ENCODE data around the gene NUFIP1.

The NUFIP1 gene

GRCh38 chr13:45004096-45004495 is 14.8 kb upstream of the NUFIP1 start:
- Histone ChIP-seq H3K79me2 (ENCODE audit: control insufficient read depth, insufficient read depth, low read length, unreplicated experiment) (no peaks in the 10 kb centered on the region), H2AFZ (ENCODE audit: low read length, unreplicated experiment) (no peak overlapping the region), H3K4me3 (ENCODE audit: low read depth, low read length) (no peak overlapping the region), H3K36me3 (ENCODE audit: insufficient read depth, low read length) (0 out of 2 replicates have a peak, but pooled peaks cover 5% of the 10 kb centered on the region), H3K27me3 (ENCODE audit: insufficient read depth, low read length) (no peaks in the 10 kb centered on the region), H3K4me1 (ENCODE audit: control insufficient read depth, insufficient read depth, low read length, unreplicated experiment) (no peaks in the 10 kb centered on the region), H3K27ac (ENCODE audit: low read depth, low read length) (no peak overlapping the region)

DNA sequence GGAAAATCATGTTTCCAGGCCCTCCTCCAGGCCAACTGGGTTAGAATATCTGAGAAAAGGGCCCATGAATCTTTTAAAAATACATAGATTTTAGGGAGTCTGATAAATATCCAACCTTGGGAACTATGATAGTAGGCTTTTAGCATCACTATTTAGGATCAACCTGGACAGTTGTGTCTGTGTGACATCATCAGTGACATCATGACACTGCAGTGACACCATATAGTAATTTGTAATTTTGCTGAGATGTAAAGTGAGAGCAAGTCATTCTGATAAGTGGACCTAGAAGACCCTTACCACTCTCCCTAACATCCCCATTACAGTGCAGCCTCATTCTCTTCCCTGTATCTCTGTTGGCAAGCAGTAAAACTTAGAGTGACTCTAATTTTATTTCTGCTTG is 14.1 kb upstream of the NUFIP1 start:
- Histone ChIP-seq H3K27ac (ENCODE audit: low read depth, low read length) (no peak overlapping the region), H3K4me1 (ENCODE audit: control insufficient read depth, insufficient read depth, low read length, unreplicated experiment) (no peaks in the 10 kb centered on the region), H3K4me3 (ENCODE audit: low read depth, low read length) (no peak overlapping the region), H2AFZ (ENCODE audit: low read length, unreplicated experiment) (no peak overlapping the region), H3K27me3 (ENCODE audit: insufficient read depth, low read length) (no peaks in the 10 kb centered on the region), H3K36me3 (ENCODE audit: insufficient read depth, low read length) (no peaks in the 10 kb centered on the region), H3K79me2 (ENCODE audit: control insufficient read depth, insufficient read depth, low read length, unreplicated experiment) (no peaks in the 10 kb centered on the region)

DNA sequence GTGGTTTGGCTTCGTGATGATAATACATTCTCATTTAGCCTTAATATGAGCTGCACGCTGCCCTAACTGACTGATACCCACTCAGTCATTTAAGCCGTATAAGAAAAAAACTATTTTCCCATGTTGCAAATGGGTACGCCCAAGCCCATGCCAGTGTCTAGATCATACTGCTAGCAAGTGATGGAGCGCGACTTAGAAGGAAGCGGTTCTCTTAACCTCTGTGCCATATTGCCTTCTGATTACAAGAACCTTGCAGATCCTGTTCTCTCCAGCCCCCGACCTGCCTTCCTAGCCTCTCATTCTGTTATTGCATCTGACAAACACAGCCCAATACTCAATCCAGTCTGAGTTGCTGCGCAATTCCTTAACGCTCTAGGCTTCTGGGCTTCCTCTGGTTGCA is 670 bp upstream of the NUFIP1 start:
- no peaks in the 10 kb centered on the region for H3K36me3 ChIP-seq (ENCODE audit: insufficient read depth, low read length)
- H3K27me3 ChIP-seq (ENCODE audit: insufficient read depth, low read length), result no peaks in the 10 kb centered on the region
- peak overlapping the region; percentile 98 for H3K4me3 ChIP-seq (ENCODE audit: low read depth, low read length)
- peak overlapping the region; percentile 72 for H2AFZ ChIP-seq (ENCODE audit: low read length, unreplicated experiment)
- H3K4me1 ChIP-seq (ENCODE audit: control insufficient read depth, insufficient read depth, low read length, unreplicated experiment), result peaks cover 15% of the 10 kb centered on the region
- H3K79me2 ChIP-seq (ENCODE audit: control insufficient read depth, insufficient read depth, low read length, unreplicated experiment), result peaks cover 74% of the 10 kb centered on the region
- peak overlapping the region; percentile 72 for H3K27ac ChIP-seq (ENCODE audit: low read depth, low read length)

DNA sequence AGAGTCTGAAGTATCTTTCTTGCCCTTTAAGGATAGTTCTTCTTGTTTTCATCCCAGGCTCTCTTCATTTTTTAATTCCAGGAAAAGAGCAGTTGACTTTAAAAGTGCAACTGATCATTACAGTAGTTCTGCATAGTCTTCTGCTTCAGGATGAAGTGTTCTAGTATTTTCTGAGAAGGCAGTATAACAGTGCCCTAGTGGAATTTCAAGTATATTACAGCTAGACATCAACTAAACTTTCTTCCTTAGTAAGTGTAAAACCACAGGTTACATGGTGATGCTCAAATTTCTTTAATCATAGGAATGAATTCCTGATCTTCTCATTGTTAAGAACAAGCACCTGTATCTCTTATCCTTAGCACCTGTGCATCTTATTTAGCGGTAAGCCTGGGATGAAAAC is 10.9 kb downstream of the NUFIP1 start:
- H3K27me3 ChIP-seq (ENCODE audit: insufficient read depth, low read length), result no peaks in the 10 kb centered on the region
- H3K27ac ChIP-seq (ENCODE audit: low read depth, low read length), result no peak overlapping the region
- no peak overlapping the region for H3K4me3 ChIP-seq (ENCODE audit: low read depth, low read length)
- H2AFZ ChIP-seq (ENCODE audit: low read length, unreplicated experiment), result no peak overlapping the region
- H3K36me3 ChIP-seq (ENCODE audit: insufficient read depth, low read length), result peaks cover 11% of the 10 kb centered on the region; the same call in 1 of the 2 replicates
- peaks cover 11% of the 10 kb centered on the region for H3K4me1 ChIP-seq (ENCODE audit: control insufficient read depth, insufficient read depth, low read length, unreplicated experiment)
- H3K79me2 ChIP-seq (ENCODE audit: control insufficient read depth, insufficient read depth, low read length, unreplicated experiment), result peaks cover 8% of the 10 kb centered on the region

DNA sequence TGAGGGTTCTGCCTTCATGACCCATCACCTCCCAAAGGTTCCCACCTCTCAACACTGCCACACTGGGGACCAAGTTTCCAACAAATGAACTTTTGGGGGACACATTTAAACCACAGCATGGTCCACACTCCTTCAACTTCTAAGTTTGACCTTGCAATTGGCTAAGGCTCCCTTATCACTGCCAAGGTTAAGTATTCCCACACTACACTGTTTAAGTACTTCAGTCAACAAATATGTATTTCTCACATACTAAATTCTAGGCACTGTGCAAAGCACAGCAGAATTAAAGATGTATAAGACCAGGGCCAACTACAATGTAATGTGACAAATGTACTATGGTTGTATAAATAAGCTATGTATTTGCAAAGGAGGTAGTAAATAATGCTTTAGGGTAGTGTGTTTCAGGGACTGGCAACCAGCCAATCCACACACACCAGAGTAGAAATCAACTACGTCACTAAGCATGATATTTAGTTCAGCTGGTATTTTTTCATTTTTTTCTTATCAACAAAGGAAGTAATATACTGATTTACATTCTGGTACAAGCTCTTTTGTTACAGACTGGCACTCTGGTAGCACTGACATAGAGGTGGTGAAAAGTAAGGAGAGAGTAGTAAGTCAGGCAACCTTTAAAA is 12.2 kb downstream of the NUFIP1 start:
- Histone ChIP-seq H3K4me1 (ENCODE audit: control insufficient read depth, insufficient read depth, low read length, unreplicated experiment) (peaks cover 14% of the 10 kb centered on the region), H3K36me3 (ENCODE audit: insufficient read depth, low read length) (peaks cover 11% of the 10 kb centered on the region; the same call in 1 of the 2 replicates), H3K27ac (ENCODE audit: low read depth, low read length) (no peak overlapping the region), H2AFZ (ENCODE audit: low read length, unreplicated experiment) (no peak overlapping the region), H3K27me3 (ENCODE audit: insufficient read depth, low read length) (no peaks in the 10 kb centered on the region), H3K4me3 (ENCODE audit: low read depth, low read length) (no peak overlapping the region), H3K79me2 (ENCODE audit: control insufficient read depth, insufficient read depth, low read length, unreplicated experiment) (peaks cover 7% of the 10 kb centered on the region)

GRCh38 chr13:44976196-44976595 is 13.1 kb downstream of the NUFIP1 start:
- no peaks in the 10 kb centered on the region for H3K27me3 ChIP-seq (ENCODE audit: insufficient read depth, low read length)
- H3K36me3 ChIP-seq (ENCODE audit: insufficient read depth, low read length), result peaks cover 11% of the 10 kb centered on the region; the same call in 1 of the 2 replicates
- no peak overlapping the region for H2AFZ ChIP-seq (ENCODE audit: low read length, unreplicated experiment)
- peaks cover 11% of the 10 kb centered on the region for H3K79me2 ChIP-seq (ENCODE audit: control insufficient read depth, insufficient read depth, low read length, unreplicated experiment)
- H3K4me1 ChIP-seq (ENCODE audit: control insufficient read depth, insufficient read depth, low read length, unreplicated experiment), result peaks cover 14% of the 10 kb centered on the region
- H3K27ac ChIP-seq (ENCODE audit: low read depth, low read length), result no peak overlapping the region
- no peak overlapping the region for H3K4me3 ChIP-seq (ENCODE audit: low read depth, low read length)

DNA sequence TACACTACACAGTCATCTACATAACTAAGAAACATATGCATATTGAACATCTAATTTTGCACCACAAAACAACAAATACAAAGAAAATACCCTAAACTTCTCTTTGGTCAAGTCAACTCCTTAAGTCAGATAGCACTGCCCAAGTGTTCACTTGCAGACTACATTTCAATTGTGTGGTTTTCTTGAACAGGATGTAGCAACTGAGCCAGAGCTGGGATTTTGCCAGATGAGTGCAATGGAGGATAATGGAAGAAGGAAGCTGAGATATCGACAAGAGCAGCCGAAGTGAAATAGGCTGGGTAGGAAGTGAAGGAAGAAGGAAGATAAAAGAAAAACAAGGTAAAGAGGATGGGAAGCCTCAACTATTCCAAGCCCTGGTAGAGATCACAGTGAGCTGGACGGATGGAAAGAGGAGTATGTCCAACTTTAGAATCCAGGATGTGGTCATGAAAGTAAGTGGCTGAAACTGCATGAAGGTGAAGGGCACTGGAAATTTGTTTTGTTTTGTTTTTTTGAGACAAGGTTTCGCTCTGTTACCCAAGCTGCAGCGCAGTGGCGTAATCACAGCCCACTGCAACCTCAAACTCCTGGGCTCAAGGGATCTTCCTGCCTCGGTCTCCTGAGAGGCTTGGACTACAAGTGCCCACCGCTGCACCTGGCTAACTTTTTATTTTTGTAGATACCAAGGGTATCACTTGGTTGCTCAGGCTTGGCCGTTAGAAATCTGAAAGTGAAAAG is 15.0 kb downstream of the NUFIP1 start:
- Histone ChIP-seq H2AFZ (ENCODE audit: low read length, unreplicated experiment) (no peak overlapping the region), H3K27me3 (ENCODE audit: insufficient read depth, low read length) (no peaks in the 10 kb centered on the region), H3K4me1 (ENCODE audit: control insufficient read depth, insufficient read depth, low read length, unreplicated experiment) (peaks cover 19% of the 10 kb centered on the region), H3K27ac (ENCODE audit: low read depth, low read length) (no peak overlapping the region), H3K36me3 (ENCODE audit: insufficient read depth, low read length) (0 out of 2 replicates have a peak, but pooled peaks cover 7% of the 10 kb centered on the region), H3K4me3 (ENCODE audit: low read depth, low read length) (no peak overlapping the region), H3K79me2 (ENCODE audit: control insufficient read depth, insufficient read depth, low read length, unreplicated experiment) (peaks cover 12% of the 10 kb centered on the region)

- H3K27ac ChIP-seq (ENCODE audit: low read depth, low read length), result no peak overlapping the region
These were observed 16.2 kb downstream of the NUFIP1 start for GRCh38 chr13:44972956-44973581.

DNA sequence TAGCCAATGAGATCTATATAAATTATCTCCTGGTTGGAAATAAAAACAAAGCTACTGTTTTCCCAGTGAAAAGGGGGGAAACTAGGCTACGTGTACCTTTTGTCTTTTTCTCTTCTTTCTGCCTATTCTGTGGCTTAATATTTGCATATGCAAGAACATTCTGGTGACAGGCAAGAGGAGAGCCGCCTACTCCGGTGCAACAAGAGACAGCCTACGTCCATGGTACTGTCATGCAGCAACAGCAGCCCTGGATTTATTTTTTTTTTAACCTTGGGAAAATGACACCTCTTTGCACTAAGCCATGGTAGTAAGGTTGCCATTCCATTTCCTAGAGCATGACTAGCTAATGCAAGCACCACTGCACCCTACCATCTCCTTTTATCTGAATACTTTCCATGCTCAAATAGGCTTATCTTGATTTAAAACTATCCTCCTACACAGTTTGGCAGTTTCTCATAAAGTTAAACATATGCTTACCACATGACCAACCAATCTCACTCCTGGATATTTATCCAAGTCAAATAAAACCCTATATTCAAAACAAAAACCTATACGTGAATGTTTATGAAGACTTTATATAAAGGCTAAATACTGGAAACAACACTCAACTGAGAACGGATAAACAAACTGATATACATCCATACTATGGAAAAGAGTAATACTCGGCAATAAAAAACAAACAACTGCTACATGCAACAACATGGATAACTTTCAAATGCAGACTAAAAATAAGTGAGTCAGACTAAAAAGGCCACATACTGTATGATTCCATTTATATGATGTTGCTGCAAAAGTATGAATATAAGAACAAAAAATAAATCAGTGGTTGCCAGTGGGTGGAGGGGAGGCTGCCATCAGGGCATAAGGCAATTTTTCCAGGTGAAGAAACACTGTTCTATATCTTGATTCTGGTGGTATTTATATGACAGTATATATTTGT is 17.3 kb downstream of the NUFIP1 start:
- H3K79me2 ChIP-seq (ENCODE audit: control insufficient read depth, insufficient read depth, low read length, unreplicated experiment), result peaks cover 12% of the 10 kb centered on the region
- no peak overlapping the region for H3K27ac ChIP-seq (ENCODE audit: low read depth, low read length)

More at GRCh38 chr13:44972956-44973581, 16.2 kb downstream of the NUFIP1 start:
- Histone ChIP-seq H2AFZ (ENCODE audit: low read length, unreplicated experiment) (no peak overlapping the region), H3K79me2 (ENCODE audit: control insufficient read depth, insufficient read depth, low read length, unreplicated experiment) (peaks cover 12% of the 10 kb centered on the region), H3K4me1 (ENCODE audit: control insufficient read depth, insufficient read depth, low read length, unreplicated experiment) (peaks cover 26% of the 10 kb centered on the region), H3K4me3 (ENCODE audit: low read depth, low read length) (no peak overlapping the region), H3K27me3 (ENCODE audit: insufficient read depth, low read length) (no peaks in the 10 kb centered on the region), H3K36me3 (ENCODE audit: insufficient read depth, low read length) (0 out of 2 replicates have a peak, but pooled peaks cover 3% of the 10 kb centered on the region)

More for the DNA sequence above, 17.3 kb downstream of the NUFIP1 start:
- H3K4me1 ChIP-seq (ENCODE audit: control insufficient read depth, insufficient read depth, low read length, unreplicated experiment), result peaks cover 32% of the 10 kb centered on the region
- H2AFZ ChIP-seq (ENCODE audit: low read length, unreplicated experiment), result no peak overlapping the region
- no peak overlapping the region for H3K4me3 ChIP-seq (ENCODE audit: low read depth, low read length)
- H3K36me3 ChIP-seq (ENCODE audit: insufficient read depth, low read length), result 0 out of 2 replicates have a peak, but pooled peaks cover 3% of the 10 kb centered on the region
- H3K27me3 ChIP-seq (ENCODE audit: insufficient read depth, low read length), result no peaks in the 10 kb centered on the region
